GM12801 (cell line): ENCODE measurements around the gene TRUB1.

Experiments
- TF ChIP-seq, protein P1 (sequence below): IDR thresholded peaks from one replicate; pipeline ENCODE4 v1.5.1; 2011; ENCODE audit warnings: control low read depth; ENCODE audit not compliant: insufficient read length; ENCODE audit errors: extremely low read depth

Gene TRUB1

DNA sequence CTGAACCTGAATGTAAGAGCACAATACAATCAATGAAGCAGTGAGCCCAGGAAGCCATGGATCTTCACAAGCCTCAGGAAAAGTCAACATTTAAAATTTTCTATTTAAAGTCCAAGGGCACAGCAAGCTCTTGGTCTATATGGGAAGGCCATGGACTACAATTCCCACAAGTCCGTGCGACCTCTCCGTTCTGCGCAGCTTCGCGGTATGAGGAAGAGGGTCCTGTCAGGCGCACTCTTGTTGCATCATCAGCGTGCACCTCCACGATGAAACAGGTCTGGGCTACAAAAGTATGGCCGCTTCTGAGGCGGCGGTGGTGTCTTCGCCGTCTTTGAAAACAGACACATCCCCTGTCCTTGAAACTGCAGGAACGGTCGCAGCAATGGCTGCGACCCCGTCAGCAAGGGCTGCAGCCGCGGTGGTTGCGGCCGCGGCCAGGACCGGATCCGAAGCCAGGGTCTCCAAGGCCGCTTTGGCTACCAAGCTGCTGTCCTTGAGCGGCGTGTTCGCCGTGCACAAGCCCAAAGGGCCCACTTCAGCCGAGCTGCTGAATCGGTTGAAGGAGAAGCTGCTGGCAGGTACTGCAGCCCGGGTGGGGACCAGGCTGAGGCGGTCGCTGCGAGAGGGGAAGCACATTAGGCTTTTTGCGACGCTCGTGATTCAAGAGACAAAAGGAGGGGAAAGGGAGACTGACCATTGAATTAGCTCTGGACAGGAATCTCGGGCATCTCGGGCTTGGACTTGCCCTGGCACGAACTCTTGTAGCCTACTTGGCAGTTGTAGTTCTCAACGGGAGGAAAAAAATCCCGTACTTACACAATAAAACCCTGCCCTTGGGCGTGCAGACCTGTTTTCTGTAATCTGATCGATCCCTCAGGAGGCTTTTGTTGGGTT, at the start of gene TRUB1:
Gene TRUB1, plus strand, starts transcription at position 234 of the 894 bp plus-strand sequence. Its CDS starts 59 bp downstream, at position 293.
- TF ChIP-seq, protein P1, sequence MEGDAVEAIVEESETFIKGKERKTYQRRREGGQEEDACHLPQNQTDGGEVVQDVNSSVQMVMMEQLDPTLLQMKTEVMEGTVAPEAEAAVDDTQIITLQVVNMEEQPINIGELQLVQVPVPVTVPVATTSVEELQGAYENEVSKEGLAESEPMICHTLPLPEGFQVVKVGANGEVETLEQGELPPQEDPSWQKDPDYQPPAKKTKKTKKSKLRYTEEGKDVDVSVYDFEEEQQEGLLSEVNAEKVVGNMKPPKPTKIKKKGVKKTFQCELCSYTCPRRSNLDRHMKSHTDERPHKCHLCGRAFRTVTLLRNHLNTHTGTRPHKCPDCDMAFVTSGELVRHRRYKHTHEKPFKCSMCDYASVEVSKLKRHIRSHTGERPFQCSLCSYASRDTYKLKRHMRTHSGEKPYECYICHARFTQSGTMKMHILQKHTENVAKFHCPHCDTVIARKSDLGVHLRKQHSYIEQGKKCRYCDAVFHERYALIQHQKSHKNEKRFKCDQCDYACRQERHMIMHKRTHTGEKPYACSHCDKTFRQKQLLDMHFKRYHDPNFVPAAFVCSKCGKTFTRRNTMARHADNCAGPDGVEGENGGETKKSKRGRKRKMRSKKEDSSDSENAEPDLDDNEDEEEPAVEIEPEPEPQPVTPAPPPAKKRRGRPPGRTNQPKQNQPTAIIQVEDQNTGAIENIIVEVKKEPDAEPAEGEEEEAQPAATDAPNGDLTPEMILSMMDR: no peak

GRCh38 chr10:114893251-114893650, 44.7 kb upstream of the TRUB1 start:
- TF ChIP-seq, protein P1: no peak

- TF ChIP-seq, protein P1: no peak
These were observed 43.1 kb upstream of the TRUB1 start for GRCh38 chr10:114894911-114895310.

- TF ChIP-seq, protein P1: no peak
These were observed 40.4 kb upstream of the TRUB1 start for GRCh38 chr10:114897593-114897992.

GRCh38 chr10:114899982-114900381, 38.0 kb upstream of the TRUB1 start:
- TF ChIP-seq, protein P1: no peak

DNA sequence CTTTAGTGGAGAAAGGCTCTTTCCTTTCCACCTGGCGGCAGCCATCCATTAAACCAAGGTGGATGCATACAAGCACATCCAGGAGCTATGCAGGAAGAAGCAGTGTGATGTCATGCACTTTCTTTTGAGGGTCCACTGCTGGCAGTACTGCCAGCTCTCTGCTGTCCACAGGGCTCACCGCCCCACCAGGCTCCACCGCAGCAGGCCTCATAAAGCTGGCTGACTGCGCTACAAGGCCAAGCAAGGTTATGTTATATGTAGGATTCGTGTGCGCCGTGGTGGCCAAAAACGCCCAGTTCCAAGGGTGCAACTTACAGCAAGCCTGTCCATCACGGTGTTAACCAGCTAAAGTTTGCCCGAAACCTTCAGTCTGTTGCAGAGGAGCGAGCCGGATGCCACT, 37.3 kb upstream of the TRUB1 start:
- TF ChIP-seq, protein P1: no peak

DNA sequence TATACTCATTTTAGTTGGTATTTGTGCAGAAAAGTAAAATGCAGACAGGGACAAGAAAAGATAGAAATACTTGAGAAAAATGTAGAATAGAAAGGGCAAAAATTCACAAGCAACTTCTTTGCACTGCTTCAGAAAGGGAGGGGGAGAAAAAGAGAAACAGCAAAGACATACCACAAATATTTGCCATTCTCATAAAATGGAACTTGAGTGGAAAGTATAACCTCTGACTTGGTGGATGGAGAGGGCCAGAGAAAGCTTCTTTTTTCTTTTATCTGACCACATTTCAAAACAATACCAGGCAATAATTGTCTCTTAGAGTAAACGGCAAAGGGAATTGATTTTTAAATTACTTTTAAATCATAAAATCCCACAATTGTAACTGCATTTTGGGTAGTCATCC, 35.8 kb upstream of the TRUB1 start:
- TF ChIP-seq, protein P1: no peak
